Fibroblast of lung (primary cell): ENCODE data around the gene GAGE12J. TPM values are rescaled to one million over a fixed set of nuclear protein-coding genes. Genes with fewer than 3 reads are reported as not detected.

ENCODE experiments used
- DNase-seq, 2 donors: peaks; one replicate each; pipeline versions ENCODE4 v3.0.0 to v3.0.0-alpha.2; 2010; ENCODE audit warnings: low read depth in 2 of 2
- H2AFZ ChIP-seq: 2 replicates; pipeline ENCODE4 v1.5.1; 2012; ENCODE audit warnings: low read length, control low read depth, inconsistent platforms
- H3K27ac ChIP-seq: 2 replicates; pipeline ENCODE4 v1.5.1; 2011; ENCODE audit warnings: low read length, control low read depth; ENCODE audit not compliant: insufficient read depth
- H3K27me3 ChIP-seq: 2 replicates; pipeline ENCODE4 v1.5.1; 2011; ENCODE audit warnings: mild to moderate bottlenecking, low read length; ENCODE audit not compliant: control insufficient read depth, insufficient read depth
- H3K36me3 ChIP-seq: 2 replicates; pipeline ENCODE4 v1.5.1; 2011; ENCODE audit warnings: low read length; ENCODE audit not compliant: control insufficient read depth, insufficient read depth
- H3K4me1 ChIP-seq: 2 replicates; pipeline ENCODE4 v1.5.1; 2011; ENCODE audit warnings: low read length; ENCODE audit not compliant: control insufficient read depth, insufficient read depth; ENCODE audit errors: extremely low read depth
- H3K4me2 ChIP-seq: 2 replicates; pipeline ENCODE4 v1.5.1; 2011; ENCODE audit warnings: low read length, control low read depth; ENCODE audit not compliant: insufficient read depth; ENCODE audit errors: extremely low read depth
- H3K4me3 ChIP-seq, 4 experiments: fragments of 200-600 bp in 1 of 4; sonication (generic) in 1 of 4; replicated peaks in 1 of 4; 2 replicates each; pipeline ENCODE4 v1.5.1; 2011 to 2016; ENCODE audit warnings: low read length in 4 of 4, low read depth in 3 of 4, mild to moderate bottlenecking in 3 of 4, control low read depth in 2 of 4, inconsistent platforms in 1 of 4, mixed read lengths in 1 of 4; ENCODE audit not compliant: insufficient read depth in 1 of 4; ENCODE audit errors: control extremely low read depth in 1 of 4
- H3K79me2 ChIP-seq: 2 replicates; pipeline ENCODE4 v1.5.1; 2012; ENCODE audit warnings: mild to moderate bottlenecking, low read length, inconsistent platforms; ENCODE audit not compliant: control insufficient read depth, insufficient read depth
- H3K9ac ChIP-seq: 2 replicates; pipeline ENCODE4 v1.5.1; 2011; ENCODE audit warnings: mild to moderate bottlenecking, low read length, control low read depth; ENCODE audit not compliant: insufficient read depth
- H3K9me3 ChIP-seq: 2 replicates; pipeline ENCODE4 v1.5.1; 2012; ENCODE audit warnings: low read depth, low read length; ENCODE audit not compliant: control insufficient read depth, insufficient read depth
- H4K20me1 ChIP-seq: 2 replicates; pipeline ENCODE4 v1.5.1; 2011; ENCODE audit warnings: low read length; ENCODE audit not compliant: control insufficient read depth, insufficient read depth; ENCODE audit errors: extremely low read depth
- CTCF ChIP-seq, 2 donors: IDR thresholded peaks in 1 of 2; conservative IDR thresholded peaks in 1 of 2; 1 replicate in 1 of 2; 2 replicates in 1 of 2; pipeline ENCODE4 v1.5.1; 2011 to 2012; ENCODE audit warnings: low read length in 2 of 2, control low read depth in 1 of 2, inconsistent platforms in 1 of 2, low read depth in 1 of 2, mild to moderate bottlenecking in 1 of 2
- EZH2 ChIP-seq: IDR thresholded peaks from 2 replicates; pipeline ENCODE4 v1.5.1; 2012; ENCODE audit warnings: low read length, control low read depth, mild to moderate bottlenecking; ENCODE audit errors: missing control alignments
- polyA plus RNA-seq, 2 donors: library from polyadenylated mRNA; depleted of rRNA in 1 of 2; stranded (reverse) in 1 of 2; unstranded in 1 of 2; fragments of >200 nt; gene quantifications; 2 replicates each; pipeline ENCODE4 v1.2.1, GENCODE V29; 2011 to 2012; ENCODE audit warnings: missing spikeins in 1 of 2
- total RNA-seq: library from RNA; depleted of rRNA; stranded (reverse); fragments of >200 nt; gene quantifications from 2 replicates; pipeline ENCODE4 v1.2.1, GENCODE V29; 2014

Gene GAGE12J
- total and polyA plus RNA-seq, 2 donors (not counting 1 experiment from before 2014, with no cell fraction given), result not detected

GRCh38 chrX:49286136-49286535 lies 35.7 kb upstream of the GAGE12J start:
- H3K9ac ChIP-seq, result no peak overlapping the region
- H4K20me1 ChIP-seq, result no peaks in the 10 kb centered on the region
- H3K4me1 ChIP-seq, result no peaks in the 10 kb centered on the region
- H3K36me3 ChIP-seq, result no peaks in the 10 kb centered on the region
- no peaks in the 10 kb centered on the region for H3K27me3 ChIP-seq
- DNase-seq, result no peak
- H3K27ac ChIP-seq, result no peak overlapping the region
- TF ChIP-seq EZH2 (no peak), CTCF (conservative IDR thresholded peaks at IDR 0.05 in 1 of 2, IDR thresholded peaks at IDR 0.05 in 1 of 2; ENCODE audit: low read depth in 1 of 2, low read length in 2 of 2) (no peak)
- no peak overlapping the region for H3K4me2 ChIP-seq
- no peaks in the 10 kb centered on the region for H3K9me3 ChIP-seq
- no peak overlapping the region for H3K4me3 ChIP-seq
- H3K79me2 ChIP-seq, result no peaks in the 10 kb centered on the region
- H2AFZ ChIP-seq, result no peak overlapping the region

- H4K20me1 ChIP-seq, result no peaks in the 10 kb centered on the region
- no peak overlapping the region for H2AFZ ChIP-seq
- H3K9ac ChIP-seq, result no peak overlapping the region
- TF ChIP-seq EZH2, result no peak
- TF ChIP-seq CTCF (conservative IDR thresholded peaks at IDR 0.05 in 1 of 2, IDR thresholded peaks at IDR 0.05 in 1 of 2; ENCODE audit: low read depth in 1 of 2, low read length in 2 of 2), result no peak
- H3K4me2 ChIP-seq, result no peak overlapping the region
- DNase-seq, result no peak
- no peaks in the 10 kb centered on the region for H3K36me3 ChIP-seq
- no peaks in the 10 kb centered on the region for H3K79me2 ChIP-seq
- no peaks in the 10 kb centered on the region for H3K27me3 ChIP-seq
- H3K4me1 ChIP-seq, result no peaks in the 10 kb centered on the region
- H3K27ac ChIP-seq, result no peak overlapping the region
- no peak overlapping the region for H3K4me3 ChIP-seq
- H3K9me3 ChIP-seq, result no peaks in the 10 kb centered on the region
Observed at GRCh38 chrX:49286581-49286980, 35.3 kb upstream of the GAGE12J start.

- Histone ChIP-seq H3K27me3 (no peaks in the 10 kb centered on the region), H3K4me1 (no peaks in the 10 kb centered on the region), H4K20me1 (no peaks in the 10 kb centered on the region), H3K9me3 (no peaks in the 10 kb centered on the region), H3K4me2 (no peak overlapping the region), H3K27ac (no peak overlapping the region), H2AFZ (no peak overlapping the region), H3K9ac (no peak overlapping the region), H3K4me3 (no peak overlapping the region), H3K79me2 (no peaks in the 10 kb centered on the region), H3K36me3 (no peaks in the 10 kb centered on the region)
- no peak for TF ChIP-seq EZH2
- TF ChIP-seq CTCF (conservative IDR thresholded peaks at IDR 0.05 in 1 of 2, IDR thresholded peaks at IDR 0.05 in 1 of 2; ENCODE audit: low read depth in 1 of 2, low read length in 2 of 2), result no peak
- no peak for DNase-seq
Observed at GRCh38 chrX:49287665-49288064, 34.2 kb upstream of the GAGE12J start.
